ENCODE data around the gene DENND4C.

DENND4C gene

DNA sequence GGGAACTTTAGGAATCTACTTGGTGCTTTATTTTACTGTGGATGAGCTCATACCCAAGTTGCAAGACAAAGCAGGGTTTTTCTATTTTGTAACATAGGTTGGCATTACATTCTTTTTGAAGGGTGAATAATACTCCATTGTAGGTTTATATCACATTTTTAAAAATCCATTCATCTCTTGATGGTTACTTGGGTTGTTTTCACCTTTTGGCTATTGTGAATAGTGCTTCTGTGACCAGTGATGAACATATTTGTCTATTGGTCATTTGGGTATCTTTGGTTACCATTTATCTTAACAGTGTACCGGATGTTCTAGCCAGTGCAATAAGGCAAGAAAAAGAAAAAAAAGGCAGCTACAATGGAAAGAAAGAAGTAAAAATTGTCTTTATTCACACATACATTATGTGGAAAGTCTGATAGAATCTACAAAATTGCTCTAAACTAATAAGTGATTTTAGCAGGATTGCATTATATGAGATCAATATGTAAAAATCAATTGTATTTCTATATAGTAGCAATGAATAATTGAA is 40.0 kb downstream of the DENND4C start:
- no peak for DNase-seq

DNA sequence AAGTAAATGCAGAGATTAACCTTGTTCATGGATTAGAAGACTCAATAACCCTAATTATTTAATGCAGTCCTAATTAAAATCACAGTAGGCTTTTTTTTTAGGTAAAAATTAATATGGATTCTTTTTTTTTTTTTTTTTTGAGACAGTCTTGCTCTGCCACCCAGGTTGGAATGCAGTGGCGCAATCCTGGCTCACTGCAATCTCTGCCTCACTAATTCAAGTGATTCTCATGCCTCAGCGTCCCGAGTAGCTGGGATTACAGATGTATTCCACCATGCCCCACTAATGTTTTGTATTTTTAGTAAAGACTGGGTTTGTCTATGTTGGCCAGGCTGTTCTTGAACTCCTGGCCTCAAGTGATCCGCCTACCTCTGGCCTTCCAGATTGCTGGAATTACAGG is 40.6 kb downstream of the DENND4C start:
- no peak for DNase-seq

DNA sequence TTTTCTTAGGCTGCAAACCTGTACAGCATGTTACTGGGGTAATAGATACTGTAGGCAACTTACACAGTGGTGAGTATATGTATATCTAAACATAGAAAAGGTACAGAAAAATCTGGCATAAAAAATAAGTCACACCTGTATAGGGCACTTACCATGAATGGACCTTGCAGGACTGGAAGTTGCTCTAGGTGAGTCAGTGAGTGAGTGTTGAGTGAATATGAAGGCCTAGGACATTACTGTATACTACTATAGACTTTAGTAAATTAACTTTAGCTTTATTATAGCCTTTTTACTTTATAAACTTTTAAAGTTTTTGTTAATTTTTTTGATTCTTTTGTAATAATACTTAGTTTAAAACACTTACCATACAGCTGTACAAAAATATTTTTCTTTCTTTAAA is 51.3 kb downstream of the DENND4C start:
- no peak for DNase-seq

DNA sequence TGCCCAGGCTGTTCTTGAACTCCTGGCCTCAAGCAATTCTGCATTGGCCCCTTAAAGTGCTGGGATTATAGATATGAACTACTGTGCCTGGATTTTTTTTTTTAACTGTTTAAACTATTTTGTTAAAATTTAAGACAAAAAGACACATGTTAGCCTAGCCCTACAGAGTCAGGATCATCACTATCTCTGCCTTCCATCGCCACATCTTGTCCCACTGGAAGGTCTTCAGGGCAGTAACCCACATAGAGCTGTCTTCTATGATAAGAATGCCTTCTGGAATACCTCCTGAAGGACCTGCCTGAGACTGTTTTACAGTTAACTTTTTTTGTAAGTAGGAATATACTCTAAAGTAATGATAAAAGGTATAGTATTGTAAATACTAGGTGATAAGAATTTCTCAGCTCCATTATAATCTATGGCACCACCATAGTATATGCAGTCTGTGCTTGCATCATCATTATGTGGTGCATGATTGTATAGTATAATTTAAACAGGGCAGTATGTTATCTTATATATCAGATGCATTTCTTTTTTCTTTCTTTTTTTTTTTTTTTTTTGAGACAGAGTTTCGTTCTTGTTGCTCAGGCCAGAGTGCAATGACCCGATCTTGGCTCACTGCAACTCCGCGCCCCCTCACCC is 52.7 kb downstream of the DENND4C start:
- no peak for DNase-seq

DNA sequence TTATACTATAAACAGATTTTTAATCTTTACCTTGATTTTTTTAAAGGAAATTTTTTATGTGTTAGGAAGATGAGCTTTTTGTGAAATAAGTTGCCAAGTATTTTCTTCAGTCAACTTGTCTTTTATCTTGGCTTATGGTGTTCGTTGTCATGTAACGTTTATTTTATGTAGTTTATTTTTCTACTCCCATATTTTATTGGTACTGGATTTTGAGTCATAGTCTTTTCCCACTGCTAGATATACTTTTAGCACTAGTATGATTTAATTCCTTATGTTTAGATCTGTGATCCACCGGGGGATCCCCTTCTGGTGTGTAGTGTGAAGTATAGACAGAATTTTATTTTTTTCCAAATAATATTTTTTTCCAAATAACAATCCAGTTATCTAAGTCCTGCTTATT is 54.2 kb downstream of the DENND4C start:
- no peak for DNase-seq

DNA sequence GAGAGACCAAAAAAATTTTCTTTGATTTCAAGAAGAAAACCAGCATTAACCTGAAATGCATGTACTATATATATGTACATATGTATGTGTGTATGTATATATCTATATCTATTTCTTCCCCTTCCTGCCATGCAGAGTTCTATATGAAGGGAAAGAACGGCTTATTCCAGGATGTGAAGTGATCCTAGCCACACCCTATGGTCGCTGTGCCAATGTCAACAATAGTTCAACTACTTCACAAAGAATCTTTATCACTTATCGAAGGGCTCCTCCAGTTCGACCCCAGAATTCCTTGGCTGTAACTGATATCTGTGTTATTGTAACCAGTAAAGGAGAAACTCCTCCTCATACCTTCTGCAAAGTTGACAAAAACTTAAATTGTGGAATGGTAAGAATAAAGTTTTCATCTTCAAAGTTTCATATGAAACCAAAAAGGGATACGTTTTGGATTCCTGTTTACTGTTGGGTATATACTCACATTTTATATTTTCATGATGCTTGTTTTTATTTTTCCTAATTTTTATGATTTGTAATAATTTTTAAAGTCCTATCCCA is 56.2 kb downstream of the DENND4C start:
- DNase-seq = no peak

DNA sequence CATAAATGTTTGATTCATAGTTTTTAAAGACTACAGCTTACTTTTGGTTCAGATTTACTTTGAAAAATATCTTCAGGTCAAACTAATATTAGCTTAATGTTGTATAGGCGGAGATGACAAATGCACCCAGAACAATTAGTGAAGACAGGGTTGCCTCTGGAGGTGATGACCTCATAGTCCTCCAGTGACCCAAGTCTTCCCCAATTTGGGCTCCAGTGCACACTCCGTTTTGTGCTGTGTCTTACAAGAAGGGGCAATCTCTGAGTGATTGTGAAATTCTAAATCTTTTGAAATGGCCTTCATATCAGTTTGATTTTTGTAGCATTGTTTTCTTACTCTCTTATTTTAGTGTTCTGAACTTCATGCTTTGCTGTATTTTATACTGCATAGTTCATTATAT is 57.6 kb downstream of the DENND4C start:
- DNase-seq = no peak

DNA sequence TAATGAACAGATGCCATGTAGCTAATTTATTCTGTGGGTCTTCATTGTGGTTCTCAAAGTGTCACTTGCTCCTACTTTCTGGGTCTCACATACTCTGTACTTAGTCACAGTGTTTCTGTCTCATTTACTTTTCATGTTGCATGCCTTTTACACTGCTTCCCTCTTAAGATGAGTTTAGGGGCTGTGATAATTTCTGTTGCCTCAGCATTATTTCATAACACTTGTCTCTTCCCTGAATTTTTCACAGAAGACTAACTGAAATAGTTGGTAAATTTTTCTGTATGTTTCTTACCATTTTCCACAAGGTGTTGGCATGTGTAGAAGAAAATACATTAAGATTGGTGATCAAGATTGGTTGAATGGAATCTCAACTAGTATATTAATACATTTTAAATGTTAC is 59.6 kb downstream of the DENND4C start:
- DNase-seq = no peak

DNA sequence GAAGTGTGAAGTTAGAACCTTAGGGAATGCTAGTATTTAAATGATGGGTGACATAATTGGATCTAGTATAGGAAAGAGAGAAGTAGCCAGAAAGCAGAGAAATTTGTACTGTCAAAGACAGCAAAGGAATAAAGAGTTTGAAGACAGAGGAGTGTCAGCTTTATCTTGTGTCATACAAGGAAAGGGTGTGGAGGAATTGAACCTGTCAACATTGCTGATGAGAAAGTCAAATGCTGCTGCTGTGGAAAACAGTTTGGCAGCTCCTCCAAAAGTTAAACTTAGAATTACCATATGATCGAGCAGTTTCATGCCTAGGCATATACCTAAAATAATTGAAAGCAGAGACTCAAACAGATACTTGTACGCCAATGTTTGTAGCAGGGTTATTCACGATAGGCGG is 63.7 kb downstream of the DENND4C start:
- DNase-seq = no peak

DNA sequence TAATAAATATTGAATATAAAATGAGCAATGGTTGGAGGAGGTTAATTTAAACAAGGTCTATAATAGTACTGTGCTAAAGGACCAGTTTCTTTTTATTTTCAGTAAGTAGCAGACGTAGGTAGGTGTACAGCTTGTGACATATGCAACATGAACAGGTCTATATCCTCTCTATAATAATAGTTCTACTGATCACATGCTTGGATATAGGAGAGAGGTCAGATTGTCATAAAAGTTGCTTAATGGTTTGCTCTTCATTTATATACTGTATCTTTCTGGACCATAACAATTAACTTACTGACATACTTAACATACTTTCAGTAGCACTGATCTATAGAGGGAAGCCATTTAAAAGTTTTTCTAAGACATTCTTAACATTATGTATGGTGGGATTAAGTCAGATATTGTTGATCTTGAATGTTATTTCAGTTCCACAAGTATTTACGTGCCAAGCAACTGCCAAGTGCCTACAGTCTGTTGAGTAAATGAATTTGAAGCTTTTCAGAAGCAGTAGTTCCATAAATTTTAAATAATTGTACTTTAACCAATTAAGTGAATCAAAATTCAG is 68.0 kb downstream of the DENND4C start:
- DNase-seq = no peak

DNA sequence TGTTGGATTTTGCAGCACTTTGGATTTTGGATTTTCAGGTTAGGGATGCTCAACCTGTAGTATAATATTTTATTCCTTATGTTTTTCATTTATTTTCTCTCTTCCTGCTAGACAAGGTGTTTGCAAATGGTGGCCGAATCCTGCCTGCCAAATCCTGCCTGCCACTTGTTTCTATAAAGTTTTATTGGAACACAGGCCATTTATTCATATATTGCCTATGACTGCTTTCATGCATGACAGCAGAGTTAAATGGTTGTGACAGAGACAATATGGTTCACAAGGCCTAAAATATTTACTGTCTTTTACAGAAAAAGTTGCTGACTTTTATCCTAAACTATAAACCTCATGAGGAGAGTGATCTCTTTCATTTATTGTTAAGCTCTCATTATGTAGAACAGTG is 72.7 kb downstream of the DENND4C start:
- DNase-seq = no peak

DNA sequence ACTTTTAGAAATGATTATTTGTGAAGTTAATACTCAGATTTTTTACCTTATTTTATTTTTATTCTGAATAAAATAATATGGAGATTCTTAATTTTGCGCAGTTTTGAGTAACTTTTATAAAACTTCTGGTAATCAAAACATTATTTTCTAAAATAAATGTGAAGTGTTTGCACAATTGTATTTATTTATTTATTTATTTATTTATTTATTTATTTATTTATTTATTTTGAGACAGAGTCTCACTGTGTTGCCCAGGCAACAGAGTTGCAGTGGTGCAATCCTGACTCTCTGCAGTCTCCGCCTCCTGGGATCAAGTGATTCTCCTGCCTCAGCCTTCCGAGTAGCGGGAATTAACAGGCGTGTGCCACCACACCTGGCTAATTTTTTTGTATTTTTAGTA is 76.1 kb downstream of the DENND4C start:
- no peak for DNase-seq

DNA sequence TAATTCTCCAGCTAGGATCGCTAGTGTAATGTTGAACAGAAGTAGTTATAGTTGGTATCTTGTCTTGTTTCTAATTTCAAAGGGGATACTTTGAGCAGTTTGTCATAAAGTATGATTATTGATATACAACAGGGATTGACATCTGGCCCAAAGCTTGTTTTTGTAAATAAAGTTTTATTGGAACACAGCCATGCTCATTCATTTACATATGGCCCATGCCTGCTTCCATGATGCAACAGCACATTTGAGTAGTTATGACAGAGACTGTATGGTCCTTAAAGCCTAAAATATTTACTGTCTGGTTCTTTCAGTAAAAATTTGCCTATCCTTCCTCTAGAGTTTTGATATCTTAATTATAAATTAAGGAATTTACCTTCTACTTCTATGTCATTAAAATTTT is 79.8 kb downstream of the DENND4C start:
- DNase-seq = no peak

DNA sequence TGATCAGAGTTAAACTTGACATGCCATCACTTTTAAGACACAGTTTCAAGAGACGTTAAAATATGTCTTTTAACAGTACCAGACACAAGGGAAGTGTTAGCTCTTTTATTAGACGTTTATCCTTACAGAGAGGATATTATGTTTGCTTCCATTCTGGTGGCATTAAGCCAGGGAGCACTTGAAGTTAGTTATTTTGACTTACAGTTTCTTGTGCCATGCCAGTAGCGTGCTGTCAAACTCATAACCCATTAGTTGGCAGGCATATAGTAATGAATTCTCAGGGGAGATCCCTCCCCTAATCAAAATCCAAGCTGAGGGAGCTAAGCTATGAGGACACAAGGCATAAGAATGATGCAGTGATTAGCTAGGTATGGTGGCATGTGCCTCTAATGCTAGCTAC is 83.1 kb downstream of the DENND4C start:
- DNase-seq = no peak

DNA sequence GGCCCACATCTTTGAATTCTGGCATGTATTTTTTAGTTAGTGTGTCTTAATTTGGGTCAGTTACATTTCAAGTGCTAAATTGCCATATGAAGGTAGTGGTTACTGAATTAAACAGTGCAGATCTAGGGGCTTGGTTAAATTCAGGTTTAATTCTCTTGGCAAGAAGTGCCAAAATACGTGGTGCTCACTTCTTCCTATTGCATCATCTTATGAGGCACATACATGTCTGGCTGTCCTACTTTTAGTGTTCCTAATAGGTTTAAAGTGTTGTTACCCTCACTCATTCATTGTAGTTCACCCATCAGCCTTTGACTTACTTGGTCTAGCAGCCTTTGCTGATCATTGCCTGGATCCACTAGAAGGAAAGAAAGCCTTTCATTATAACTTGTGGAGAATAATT is 90.0 kb downstream of the DENND4C start:
- DNase-seq = no peak

DNA sequence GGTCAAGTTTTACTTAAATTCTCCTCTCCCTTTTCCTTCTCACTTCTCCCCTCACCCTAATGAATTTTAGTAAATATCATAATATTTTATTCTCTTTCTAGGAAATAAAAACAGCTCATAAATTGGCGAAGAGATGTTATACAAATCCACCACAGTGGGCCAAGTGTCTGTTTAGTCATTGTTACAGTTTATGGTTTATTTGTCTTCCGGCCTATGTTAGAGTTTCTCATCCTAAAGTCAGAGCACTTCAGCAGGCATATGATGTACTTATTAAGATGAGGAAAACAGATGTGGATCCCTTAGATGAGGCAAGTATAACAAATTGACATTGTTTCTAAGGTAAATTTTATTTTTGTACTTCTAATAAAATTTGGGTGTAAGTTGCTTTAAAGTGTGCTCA is 101.4 kb downstream of the DENND4C start:
- DNase-seq = no peak

DNA sequence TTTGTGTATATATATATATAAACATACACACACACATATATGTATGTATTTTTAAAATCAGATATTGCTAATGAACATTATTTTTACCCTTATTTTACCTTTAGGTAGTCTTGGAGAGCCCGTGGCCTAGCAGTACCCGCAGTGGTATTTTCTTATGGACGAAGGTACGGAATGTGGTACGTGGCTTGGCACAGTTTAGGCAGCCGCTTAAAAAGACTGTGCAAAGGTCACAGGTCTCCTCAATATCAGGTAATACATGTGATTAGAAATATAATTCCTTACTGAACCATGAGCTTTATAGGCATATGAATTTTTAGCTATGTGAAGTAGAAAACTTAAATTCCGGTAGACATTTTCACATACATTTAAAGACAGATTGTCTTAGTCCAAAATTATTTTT is 105.7 kb downstream of the DENND4C start:
- no peak for DNase-seq

DNA sequence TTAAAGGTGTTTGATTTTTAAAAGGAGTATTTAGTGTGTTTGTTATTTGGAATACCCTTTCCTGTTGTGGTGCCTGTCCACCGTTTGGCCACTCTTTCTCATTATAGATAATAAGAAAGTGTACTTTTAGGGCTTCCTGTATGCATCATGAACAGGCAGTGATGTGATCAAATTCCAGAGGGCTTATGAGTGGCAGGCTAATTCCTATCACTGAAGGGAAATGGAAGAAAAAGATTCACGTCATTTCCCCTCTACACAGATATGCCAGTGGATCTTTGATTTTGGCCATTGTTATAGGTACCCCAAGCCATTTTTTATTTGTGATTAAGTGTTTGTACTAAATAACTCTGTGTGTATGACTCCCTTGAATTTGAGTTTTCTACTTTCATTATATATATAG is 112.5 kb downstream of the DENND4C start:
- no peak for DNase-seq

DNA sequence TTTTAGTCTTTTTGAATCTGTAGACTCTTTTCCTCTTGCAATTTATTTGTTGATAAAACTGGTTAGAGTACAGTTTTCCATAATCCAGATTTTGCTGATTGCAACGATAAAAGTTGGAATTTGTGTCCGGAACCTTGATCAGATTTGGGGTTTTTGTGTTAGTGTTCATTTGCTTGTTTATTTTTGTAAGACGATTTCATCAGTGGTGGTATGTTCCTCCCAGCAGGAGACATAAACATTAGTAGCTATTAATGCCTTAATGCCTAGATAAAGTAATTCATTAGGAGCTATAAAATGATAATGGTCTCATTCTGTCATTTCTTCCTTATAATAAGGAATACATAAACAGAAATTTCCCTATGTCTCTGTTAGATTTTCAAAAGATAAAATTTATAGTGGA is 128.2 kb downstream of the DENND4C start:
- no peak for DNase-seq

DNA sequence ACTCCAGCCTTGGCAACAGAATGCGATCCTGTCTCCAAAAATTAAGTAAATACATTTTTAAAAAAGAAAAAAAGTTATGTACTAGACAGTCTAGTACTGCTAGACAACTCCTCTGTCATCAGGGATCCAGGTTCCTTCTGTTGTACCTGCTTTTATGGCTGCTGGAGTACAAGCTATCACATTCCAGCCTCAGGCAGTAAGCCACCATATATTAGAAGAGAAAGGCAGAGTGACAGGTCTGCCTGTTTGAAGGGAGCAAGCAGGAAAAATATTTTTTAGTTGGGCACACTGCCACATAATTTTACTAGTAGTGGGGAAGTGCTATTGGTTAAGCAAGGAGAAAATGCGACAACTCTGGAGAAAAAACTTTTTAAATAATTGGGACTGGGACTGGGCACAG is 138.6 kb downstream of the DENND4C start:
- DNase-seq = no peak

DNA sequence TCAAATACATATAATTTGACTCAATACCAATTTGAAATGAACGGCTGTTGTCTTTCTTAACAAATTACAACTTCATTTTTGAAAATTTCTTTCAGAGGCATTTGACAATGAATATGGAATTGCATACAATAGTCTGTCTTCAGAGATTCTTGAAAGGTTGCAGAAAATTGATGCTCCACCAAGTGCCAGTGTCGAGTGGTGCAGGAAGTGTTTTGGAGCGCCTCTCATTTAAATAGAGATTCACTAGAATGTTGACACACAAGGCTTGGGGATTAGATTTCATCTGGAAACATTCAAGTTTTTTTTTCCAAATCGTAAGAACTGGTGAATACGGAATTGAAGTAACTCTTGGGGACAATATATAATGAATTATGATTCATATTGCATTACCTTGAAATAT is 141.4 kb downstream of the DENND4C start:
- DNase-seq = no peak

DNA sequence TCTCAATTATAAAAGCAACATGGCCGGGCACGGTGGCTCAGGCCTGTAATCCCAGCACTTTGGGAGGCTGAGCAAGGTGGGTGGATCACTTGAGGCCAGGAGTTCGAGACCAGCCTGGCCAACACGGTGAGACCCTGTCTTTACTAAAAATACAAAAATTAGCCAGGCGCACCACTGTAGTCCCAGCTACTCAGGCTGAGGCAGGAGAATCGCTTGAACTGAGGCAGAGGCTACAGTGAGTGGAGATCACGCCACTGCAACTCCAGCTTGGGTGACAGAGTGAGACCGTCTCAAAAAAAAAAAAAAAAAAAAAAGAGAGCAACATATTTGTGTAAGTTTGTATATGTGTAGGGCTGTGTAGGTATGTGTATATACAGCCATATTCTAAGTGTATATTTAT is 142.1 kb downstream of the DENND4C start:
- DNase-seq = no peak

DNA sequence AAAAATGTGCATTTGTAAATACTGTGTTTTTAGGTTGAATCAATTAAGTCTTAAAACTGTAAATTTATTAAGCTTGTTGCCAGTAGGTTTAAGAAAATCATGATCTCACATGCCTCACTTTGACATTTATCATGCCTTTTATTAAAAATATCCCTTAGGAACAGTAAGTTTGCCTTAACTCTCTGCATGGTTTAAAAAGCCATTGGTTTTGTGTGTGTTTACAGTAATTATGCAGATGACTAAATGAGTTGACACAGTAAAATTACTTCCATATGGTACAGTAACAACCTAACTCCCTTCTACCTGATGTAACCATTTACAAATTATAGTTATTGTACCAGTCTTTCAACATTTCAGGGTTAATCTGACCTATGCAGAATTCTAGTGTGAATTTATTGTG is 143.0 kb downstream of the DENND4C start:
- DNase-seq = no peak

DNA sequence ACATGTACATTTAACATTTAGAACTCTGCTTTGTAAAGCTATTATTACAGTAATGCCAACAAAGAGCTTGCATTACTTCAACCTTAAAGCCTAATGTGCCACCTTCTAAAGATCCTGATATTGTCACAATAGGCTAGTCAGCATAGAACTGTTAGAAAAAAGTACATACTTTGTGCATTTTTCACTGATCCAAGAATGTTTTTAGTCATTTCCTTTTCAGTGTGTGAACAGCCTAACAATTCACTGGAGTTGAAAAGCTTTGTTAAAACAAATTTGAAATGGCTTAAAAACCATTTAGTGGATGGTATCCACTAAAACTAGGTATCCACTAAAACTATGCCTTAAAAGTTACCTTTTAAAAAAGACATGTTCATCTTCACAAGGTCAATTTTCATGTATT is 145.0 kb downstream of the DENND4C start:
- no peak for DNase-seq

DNA sequence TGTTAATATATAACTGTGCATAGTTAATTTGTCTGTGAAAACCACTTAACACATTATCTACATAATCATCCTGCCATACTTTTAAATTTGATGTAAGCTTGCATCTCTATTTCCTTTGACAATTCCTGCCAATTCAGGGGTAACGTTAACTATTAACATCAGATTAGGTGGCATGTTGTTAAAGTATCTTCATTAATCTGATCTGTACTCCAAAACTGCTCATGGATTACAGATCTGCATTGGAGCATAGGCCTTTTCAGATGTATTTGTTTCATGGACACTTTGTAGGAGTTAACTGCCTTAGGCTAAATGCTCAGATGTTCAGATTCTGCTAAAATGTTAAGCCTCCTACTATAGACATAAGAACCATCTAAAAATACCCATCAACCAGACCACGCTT is 146.4 kb downstream of the DENND4C start:
- no peak for DNase-seq

Data from activated T-cell treated with anti-CD3 and anti-CD28 coated beads, Interleukin-2, amount 50 U/mL, for 1 hour (primary cell).